Daoy (cell line): ENCODE measurements around the gene OCIAD1. TPM values are rescaled to one million over a fixed set of nuclear protein-coding genes. Genes with fewer than 3 reads are reported as not detected.
"Not testable (repeated sequence)": the region's sequence is repeated elsewhere in the genome, so short reads cannot be mapped to it uniquely, and the experiment has no call there.

Experiments used
- DNase-seq: peaks from one replicate; pipeline ENCODE4 v3.0.0-alpha.2; 2015; ENCODE audit warnings: low read depth
- total RNA-seq: library from RNA; depleted of rRNA; stranded (reverse); fragments of >200 nt; shearing (Covaris generic); gene quantifications from 2 replicates; pipeline ENCODE4 v1.2.3, GENCODE V29; 2014

OCIAD1 gene
- total RNA-seq, 1 experiment from 2014 or later, result 147 TPM

DNA sequence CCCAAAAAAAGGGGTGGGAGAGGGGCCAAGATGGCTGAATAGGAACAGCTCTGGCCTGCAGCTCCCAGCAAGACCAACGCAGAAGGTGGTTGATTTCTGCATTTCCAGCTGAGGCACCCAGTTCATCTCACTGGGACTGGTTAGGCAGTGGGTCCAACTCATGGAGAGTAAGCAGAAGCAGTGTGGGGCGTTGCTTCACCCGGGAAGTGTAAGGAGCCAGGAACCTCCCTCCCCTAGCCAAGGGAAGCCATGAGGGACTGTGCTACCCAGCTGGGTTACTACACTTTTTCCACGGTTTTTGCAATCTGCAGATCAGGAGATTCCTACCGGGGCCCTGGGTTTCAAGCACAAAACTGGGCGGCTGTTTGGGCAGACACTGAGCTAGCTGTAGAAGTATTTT is 13.9 kb upstream of the OCIAD1 start:
- DNase-seq, result no peak

DNA sequence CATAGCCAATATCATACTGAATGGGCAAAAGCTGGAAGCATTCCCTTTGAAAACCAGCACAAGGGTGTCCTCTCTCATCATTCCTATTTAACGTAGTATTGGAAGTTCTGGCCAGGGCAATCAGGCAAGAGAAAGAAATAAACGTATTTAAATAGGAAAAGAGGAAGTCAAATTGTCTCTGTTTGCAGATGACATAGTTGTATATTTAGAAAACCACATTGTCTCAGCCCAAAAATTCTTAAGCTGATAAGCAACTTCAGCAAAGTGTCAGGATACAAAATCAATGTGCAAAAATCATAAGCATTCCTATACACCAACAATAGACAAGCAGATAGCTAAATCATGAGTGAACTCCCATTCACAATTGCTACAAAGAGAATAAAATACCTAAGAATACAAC is 9.5 kb upstream of the OCIAD1 start:
- not testable (repeated sequence) for DNase-seq

DNA sequence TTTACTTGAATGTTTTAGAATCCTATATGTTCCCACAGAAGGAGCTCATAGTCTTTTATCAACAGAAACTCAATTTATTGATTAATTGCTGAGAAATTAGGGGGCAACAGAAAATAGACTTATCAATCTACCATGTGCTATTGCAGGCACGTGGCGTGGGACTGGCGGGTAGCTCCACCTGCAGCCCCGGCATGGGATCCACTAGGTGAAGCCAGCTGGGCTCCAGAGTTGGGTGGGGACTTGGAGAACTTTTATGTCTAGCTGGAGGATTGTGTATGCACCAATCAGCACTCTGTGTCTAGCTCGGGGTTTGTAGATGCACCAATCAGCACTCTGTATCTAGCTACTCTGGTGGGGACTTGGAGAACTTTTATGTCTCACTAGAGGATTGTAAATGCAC is 3.3 kb upstream of the OCIAD1 start:
- DNase-seq, result no peak

DNA sequence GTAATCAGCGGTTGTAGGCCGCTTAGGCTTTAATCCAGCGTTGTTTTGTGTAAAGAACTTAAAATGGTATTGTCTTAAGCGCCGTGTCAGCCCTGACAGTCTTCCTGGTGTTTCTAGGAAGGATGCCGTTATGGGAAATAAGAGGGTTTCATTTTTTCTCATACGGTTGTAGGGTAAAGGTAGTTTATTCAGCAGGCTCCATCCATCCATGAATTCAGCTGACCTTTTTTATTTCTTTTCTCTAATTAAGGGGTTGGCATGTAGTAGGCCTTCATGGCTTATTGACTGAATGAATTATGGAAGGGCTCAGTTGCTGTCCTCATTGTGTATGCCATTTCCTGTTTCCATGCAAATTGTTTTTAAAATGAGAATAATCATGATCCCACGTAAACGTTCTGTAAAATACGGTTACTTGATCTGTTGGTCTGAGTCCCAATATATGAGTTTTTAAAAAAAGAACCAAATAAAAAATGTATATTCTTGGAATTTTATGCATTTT is 693 bp downstream of the OCIAD1 start:
- no peak for DNase-seq

DNA sequence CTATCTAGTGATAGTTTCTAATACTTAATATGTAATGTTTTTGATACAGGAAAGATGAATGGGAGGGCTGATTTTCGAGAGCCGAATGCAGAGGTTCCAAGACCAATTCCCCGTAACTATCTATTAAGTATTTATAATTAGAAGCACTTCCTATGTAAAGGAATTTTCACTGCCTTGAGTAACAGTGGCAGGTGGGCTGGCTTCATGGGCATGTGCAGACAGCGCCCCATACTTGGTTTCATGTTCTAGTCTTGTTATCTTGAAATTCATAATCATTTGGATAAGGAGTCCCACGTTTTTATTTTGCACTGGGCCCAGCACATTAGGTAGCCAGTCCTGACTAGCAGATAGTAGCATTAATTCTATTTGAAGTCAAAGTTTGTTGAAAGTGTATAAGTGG is 1.7 kb downstream of the OCIAD1 start:
- DNase-seq, result no peak

DNA sequence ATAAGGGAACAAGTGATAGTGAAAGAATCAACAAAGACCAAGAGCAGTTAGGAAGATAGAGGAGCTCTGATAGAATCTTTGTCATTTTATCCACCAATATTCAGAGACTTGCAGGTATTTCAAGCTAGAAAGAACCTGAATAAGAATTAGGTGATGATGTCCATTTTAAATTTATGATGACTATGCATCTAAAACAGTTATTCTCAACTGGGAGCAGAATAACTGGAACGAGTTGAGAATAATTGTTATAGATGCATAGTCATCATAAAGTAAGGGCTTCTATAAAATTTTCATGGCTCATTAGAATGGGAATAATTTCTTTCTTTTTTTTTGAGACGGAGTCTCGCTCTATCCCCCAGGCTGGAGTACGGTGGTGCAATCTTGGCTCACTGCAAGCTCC is 5.8 kb downstream of the OCIAD1 start:
- no peak for DNase-seq

DNA sequence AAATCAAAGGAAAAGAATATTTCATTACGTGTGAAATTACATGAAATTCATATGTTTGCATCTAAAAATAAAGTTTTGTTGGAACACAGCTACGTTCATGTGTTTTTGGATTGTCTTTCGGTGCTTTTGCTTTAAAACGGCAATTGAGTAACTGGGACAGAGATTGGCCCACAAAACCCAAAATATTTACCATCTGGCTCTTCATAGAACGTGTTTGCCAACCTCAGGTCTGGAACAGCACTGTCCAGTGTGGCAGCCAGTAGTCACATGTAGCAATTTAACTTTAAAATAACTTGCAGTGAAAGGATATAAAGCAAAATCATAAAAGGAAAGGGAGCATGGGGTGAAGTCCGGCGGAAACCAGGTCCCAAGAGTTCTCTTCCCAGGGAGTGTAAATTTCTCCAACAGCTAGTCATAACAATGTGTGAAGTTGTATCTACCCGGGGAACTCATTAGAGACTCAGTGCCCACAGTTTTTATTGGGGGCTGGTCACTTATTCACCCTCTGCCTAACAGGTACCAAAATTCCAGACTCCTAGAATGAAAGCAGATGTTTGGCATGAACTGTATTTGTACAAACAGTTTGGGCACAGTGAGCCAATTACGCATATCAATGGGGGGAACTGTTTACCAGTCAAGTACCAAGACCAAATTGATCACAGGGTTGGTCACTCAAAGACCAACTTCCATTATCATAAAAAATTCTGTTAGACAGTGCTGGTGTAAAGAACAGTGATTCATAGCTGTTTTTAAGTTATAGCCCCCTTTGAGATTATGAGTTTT is 10.3 kb downstream of the OCIAD1 start:
- DNase-seq, result no peak

DNA sequence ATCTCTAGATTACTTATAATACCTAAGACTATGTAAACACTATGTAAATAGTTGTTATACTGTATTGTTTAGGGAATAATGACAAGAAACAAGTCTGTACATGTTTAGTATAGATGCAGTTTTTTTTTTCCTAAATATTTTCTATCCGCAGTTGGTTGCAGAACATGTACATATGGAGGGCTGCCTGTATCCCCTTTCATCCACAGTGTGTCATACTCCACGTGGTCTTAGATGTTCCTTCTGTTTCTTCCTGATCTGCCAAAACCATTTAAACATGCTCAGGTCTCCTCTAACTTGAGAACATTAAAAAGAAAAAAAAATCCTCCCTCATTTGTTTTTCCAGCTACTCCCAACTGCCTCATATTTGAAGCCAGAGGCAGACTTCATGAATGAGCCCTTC is 14.0 kb downstream of the OCIAD1 start:
- DNase-seq, result no peak

DNA sequence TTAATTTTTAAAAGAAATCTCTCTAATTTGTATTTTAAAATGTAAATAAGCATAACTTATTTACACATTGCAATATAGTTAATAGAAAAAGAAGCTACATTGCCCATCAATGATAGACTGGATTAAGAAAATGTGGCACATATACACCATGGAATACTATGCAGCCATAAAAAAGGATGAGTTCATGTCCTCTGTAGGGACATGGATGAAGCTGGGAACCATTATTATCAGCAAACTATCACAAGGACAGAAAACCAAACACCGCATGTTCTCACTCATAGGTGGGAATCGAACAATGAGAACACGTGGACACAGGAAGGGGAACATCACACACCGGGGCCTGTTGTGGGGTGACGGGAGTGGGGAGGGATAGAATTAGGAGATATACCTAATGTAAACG is 17.9 kb downstream of the OCIAD1 start:
- DNase-seq, result not testable (repeated sequence)

DNA sequence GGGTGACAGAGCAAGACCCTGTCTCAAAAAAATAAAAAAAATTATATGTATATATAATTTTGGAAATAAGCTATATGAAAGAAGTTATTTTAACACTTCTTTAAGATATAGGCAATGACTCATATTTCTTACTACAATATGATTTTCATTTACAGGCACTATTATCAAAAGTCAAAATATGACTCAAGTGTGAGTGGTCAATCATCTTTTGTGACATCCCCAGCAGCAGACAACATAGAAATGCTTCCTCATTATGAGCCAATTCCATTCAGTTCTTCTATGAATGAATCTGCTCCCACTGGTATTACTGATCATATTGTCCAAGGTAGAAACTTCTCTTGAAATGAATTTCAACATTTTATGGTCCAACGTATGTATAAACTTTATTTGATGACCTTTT is 20.8 kb downstream of the OCIAD1 start:
- DNase-seq, result no peak

DNA sequence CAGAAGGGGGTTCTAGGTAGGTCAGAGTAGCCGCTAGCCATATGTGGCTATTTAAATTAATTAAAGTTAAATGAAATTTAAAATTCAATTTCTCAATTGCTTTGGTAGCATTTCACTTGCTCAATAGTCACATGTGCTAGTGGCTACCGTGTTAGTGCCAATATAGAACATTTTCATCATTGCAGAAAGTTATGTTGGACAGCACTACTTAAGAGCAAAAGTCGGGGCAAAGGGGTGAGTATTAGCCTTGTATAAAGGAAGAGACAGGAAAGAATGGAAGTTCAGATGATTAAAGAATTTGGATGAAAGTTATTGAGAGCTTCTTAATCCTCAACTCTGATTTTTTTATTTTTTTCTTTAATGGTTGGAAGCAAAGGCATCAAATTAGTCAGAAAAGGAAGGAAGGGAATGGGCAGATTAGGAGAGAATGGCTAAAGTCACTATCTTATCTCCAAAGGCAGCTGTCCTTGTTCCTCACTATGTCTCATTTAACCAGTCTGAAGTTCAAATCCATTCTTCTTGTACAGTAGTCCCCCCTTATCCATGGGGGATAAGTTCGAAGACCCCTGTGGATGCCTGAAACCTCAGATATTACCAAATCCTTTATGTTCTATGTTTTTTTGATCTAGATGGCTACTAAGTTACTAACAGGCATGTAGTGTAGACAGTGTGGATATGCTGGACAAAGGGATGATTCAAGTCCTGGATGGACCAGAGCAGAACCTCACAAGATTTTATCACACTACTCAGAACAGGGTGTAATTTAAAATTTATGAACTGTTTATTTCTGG is 22.9 kb downstream of the OCIAD1 start:
- no peak for DNase-seq

DNA sequence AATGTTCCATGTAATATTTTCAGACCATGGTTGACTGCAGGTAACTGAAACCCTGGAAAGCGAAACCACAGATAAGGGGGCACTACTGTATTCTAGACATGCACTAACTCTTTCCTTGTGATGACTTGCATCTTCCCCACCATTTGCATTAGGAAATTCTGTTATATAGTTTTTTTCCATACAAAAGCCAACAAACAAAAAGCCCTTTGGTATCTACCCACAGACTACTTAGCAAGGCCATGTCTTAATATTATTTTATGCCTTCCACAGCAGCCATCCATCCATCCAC is 23.5 kb downstream of the OCIAD1 start:
- no peak for DNase-seq

DNA sequence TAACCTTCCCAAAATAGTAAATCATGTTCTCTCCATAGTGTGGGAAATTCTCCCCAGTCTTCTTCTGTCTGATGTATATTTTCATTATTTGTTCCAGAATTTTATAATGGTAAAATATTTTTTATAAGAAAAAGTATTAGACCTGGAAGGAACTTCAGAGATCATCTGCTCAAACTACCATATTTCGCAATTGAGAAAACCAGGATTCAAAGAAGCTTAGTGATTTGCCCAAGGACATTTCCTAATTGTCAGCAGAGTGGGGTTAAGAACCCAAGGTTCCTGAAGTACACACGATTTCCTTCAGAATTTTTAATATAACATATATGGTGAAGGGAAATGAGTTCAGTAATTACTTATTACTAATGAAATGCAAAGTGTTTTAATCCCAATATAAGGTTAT is 24.1 kb downstream of the OCIAD1 start:
- DNase-seq, result no peak

DNA sequence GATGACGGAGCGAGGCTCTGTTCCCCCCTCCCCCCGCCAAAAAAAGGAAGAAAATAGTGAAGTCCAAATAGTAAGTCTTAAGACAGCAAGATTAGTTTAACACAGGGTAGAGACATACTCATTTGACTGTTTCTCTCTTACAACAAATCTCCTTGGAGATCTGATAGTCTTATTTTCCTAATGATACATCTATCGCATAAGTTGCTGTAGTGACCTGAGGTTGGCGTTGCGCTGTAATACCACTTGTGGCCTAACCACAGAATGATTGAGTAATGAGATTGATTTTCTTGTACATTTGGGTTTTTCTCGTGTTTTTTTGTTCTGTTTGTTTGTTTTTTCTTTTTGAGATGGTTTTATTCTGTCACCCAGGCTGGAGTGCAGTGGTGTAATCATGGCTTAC is 27.2 kb downstream of the OCIAD1 start:
- DNase-seq, result no peak

DNA sequence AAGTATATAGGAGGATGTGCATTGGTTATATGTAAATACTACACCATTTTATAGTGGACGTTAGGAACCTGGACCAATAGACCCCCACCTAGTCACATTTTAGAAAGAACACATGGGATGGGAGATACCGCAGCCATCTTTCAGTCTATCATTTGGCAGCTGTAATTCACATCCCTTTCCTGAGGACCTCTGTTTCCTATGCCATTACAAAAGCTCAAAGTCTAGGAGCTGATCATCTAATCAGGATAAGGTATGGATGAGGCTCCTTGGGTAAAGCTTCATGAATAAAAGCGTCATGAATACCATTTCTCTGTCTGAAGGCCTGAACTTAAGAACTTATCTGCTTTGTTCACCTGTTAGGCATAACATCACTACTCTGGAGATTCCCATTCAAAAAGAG is 31.1 kb downstream of the OCIAD1 start:
- DNase-seq, result no peak

DNA sequence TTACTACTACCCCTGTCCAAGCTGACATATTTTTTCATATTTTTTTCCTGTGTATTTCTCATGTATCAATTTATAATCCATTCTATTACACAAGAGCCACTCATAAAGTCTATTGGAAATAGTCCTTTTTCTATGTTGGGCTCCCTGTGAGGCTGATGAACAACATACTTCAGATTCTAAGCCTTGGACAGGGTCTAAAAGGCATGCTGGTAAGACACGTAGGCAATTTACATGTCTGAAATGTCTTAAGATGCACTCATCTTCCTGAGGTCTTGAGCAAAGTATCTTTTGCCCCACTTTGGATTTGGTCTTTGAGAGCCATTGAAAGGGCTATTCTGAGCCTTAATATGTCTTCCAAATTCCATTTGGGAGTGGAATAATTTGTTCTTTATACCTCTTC is 31.8 kb downstream of the OCIAD1 start:
- DNase-seq, result no peak

DNA sequence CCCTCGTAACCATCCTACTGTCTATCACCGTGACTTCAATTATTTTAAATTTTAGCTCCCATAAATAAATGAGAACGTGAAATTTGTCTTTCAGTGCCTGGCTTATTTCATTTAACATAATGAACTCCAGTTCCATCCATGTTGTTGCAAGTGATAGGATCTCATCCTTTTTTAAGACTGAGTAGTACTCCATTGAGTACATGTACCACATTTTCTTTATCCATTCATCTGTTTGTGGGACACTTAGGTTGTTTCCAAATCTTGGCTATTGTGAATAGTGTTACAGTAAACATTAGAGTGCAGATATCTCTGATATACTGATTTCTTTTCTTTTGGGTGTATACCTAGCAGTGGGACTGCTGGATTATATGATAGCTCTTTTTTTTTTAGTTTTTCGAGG is 32.8 kb downstream of the OCIAD1 start:
- no peak for DNase-seq

DNA sequence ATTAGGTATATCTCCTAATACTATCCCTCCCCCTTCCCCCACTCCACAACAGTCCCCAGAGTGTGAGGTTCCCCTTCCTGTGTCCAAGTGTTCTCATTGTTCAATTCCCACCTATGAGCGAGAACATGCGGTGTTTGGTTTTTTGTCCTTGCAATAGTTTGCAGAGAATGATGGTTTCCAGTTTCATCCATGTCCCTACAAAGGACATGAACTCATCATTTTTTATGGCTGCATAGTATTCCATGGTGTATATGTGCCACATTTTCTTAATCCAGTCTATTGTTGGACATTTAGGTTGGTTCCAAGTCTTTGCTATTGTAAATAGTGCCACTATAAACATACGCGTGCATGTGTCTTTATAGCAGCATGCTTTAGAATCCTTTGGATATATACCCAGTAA is 33.8 kb downstream of the OCIAD1 start:
- not testable (repeated sequence) for DNase-seq

DNA sequence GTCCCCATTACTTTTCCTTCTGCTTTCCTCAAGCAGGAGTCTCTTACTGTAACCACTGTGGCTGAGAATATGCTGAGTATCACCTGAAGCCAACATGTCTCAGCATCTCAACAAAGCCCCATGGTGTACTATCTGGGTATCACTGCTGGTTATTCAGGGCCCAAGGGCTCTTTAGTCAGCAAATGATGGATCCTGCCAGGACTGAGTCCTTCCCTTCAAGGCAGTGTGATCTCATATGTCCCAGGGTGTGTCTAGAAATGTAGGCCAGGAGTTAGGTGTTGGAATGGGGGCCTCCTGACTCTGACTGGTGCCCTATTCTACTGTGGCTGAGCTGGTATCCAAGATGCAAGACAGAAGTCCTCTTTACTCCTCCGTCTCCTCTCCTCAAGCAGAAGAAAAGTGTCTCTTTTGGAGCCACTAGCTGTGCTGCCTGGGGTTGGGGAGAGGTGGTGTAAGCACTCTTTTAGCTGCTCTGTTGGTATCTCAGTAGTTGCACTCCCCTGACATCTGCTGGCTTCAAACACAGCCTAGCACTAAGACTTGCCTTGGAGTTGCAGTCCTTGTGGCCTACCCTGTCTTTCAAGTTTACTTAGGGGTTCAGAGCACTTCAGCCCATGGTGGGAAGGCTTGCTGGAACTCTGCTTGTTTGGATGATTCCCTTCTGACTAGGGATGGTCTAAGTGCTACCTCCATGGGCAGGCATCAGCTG is 47.1 kb downstream of the OCIAD1 start:
- DNase-seq, result no peak

DNA sequence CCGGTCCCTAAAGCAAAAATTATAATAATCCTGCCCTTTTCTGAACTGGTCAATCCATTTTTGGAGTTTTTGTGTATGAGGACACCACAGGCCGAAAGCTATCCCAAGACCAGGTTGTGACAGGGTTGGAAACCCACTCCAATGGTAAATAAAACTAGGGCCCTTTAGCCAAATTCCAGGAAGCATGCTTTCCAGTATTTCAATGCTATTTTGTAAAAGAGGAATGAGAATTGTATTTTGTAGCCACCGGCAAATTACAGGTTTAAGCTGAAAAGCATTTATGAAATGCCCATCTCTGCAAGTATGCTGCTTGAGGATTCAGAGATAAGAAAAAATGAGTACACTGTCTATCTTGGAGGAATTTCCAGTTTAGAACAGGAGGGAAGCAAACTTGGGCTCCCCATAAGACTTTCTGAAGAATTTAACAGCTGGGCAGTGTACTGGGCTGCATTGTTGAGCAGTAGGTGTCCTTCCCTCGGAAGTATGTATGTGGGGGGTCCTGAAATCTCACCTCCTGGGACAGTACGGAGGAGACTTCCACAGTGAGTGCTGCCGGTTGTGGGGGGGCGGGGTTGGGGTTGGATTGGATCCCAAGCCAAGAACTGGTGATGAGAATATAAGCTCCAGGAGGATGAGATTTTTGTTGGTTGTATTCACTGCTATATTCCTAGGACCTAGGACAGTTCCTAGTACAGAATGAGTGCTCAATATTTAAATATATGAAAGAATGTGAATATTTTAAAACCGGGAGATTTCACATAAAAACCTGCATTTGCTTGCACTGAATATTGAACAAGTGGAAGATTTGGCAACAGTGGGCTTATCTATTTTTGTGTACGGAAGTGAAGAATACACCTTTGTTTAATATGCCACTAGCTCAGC is 48.9 kb downstream of the OCIAD1 start:
- DNase-seq, result no peak

DNA sequence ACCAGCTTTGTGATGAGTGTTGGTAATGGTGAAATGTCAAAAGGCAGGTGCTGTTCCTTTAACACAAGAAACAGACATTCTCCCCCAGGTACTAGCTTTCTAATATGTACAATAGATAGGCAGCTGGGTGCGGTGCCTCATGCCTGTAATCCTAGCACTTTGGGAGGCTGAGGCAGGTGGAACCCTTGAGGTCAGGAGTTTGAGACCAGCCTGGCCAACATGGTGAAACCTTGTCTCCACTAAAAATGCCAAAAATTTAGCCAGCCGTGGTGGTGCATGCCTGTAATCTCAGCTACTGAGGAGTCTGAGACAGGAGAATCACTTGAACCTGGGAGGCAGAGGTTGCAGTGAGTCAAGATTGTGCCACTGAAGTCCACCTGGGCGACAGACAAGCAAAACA is 50.8 kb downstream of the OCIAD1 start:
- not testable (repeated sequence) for DNase-seq

DNA sequence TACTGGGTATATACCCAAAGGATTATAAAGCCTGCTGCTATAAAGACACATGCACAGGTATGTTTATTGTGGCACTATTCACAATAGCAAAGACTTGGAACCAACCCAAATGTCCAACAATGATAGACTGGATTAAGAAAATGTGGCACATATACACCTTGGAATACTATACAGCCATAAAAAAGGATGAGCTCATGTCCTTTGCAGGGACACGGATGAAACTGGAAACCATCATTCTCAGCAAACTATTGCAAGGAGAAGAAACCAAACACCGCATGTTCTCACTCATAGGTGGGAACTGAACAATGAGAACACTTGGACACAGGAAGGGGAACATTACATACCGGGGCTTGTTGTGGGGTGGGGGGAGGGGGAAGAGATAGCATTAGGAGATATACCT is 58.9 kb downstream of the OCIAD1 start:
- not testable (repeated sequence) for DNase-seq
